Ovary (tissue), 3 donors: ENCODE data around the gene PRR36.

ENCODE experiments used
- CTCF ChIP-seq, 3 donors: fragments of 450-650 bp in 2 of 3; fragments of 200-600 bp in 1 of 3; IDR thresholded peaks; one replicate each; pipeline versions ENCODE4 v1.5.1 to v1.8.0; 2016 to 2022; ENCODE audit warnings: antibody characterized with exemption in 3 of 3, mild to moderate bottlenecking in 1 of 3
- EP300 ChIP-seq: sonication (generic); formaldehyde crosslinking; IDR thresholded peaks from one replicate; pipeline ENCODE4 v1.6.1; 2017; ENCODE audit warnings: antibody characterized with exemption
- POLR2A ChIP-seq: fragments of 450-650 bp; IDR thresholded peaks from one replicate; pipeline ENCODE4 v1.6.1; 2017; ENCODE audit warnings: antibody characterized with exemption, mild to moderate bottlenecking, moderate library complexity
- donor health status: DM: no; HTN: no; CAD: no.

DNA sequence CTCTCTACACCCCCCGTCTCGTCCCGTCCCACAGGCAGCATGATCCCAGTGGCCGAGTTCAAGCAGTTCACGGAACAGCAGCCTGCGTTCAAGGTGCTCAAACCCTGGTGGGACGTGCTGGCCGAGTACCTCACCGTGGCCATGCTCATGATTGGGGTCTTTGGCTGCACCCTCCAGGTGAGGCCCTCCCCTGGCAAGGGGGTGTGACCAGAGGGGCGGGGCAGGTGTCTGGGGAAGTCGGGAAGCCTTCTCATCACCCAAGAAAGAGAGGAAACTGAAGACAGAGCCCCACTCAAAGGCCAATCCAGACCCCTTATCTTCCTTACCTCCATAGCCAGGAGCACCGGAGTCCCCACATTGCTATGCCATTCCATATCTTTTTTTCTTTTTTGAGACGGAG lies 21.4 kb upstream of the PRR36 start:
- no peak for TF ChIP-seq CTCF (IDR thresholded peaks at IDR 0.05)
- TF ChIP-seq EP300, result no peak
- TF ChIP-seq POLR2A, result no peak
